ENCODE data around the gene KIF14. TPM values are rescaled to one million over a fixed set of nuclear protein-coding genes. Genes with fewer than 3 reads are reported as not detected.

Gene KIF14
- total RNA-seq, 2 experiments from 2014 or later, result 13.7 to 13.9 TPM

DNA sequence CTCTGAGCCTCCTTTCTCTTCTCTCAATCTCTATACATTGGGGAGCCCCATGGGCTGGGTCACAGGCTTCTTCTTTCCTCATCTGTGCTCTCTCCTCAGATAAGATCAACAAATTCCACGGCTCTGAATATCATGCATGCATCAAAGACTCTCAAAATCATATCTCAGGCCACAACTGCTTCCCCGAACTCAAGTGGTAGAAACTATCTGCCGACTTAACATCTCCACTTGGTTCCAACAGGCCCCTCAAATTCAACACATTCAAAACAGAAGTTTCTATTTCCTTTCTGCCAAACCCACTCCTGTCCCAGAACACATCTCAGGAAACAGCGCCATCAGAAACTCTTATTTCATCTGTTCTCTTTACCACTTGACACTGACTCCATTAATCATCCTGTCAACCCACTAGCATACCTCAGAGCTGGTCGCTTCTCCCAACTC is 32.5 kb upstream of the KIF14 start:
- CTCF ChIA-PET, result no interaction called here
- Mint-ChIP-seq H3K4me1 (ENCODE audit: low read depth) (peaks cover 25% of the 10 kb centered on the region), H3K9me3 (no peaks in the 10 kb centered on the region), H3K4me3 (no peak overlapping the region), H3K27me3 (no peaks in the 10 kb centered on the region), H3K27ac (peak overlapping the region; percentile 84), H3K36me3 (ENCODE audit: low read depth) (peaks cover 39% of the 10 kb centered on the region)
- TF ChIP-seq, protein P1, sequence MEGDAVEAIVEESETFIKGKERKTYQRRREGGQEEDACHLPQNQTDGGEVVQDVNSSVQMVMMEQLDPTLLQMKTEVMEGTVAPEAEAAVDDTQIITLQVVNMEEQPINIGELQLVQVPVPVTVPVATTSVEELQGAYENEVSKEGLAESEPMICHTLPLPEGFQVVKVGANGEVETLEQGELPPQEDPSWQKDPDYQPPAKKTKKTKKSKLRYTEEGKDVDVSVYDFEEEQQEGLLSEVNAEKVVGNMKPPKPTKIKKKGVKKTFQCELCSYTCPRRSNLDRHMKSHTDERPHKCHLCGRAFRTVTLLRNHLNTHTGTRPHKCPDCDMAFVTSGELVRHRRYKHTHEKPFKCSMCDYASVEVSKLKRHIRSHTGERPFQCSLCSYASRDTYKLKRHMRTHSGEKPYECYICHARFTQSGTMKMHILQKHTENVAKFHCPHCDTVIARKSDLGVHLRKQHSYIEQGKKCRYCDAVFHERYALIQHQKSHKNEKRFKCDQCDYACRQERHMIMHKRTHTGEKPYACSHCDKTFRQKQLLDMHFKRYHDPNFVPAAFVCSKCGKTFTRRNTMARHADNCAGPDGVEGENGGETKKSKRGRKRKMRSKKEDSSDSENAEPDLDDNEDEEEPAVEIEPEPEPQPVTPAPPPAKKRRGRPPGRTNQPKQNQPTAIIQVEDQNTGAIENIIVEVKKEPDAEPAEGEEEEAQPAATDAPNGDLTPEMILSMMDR (IDR thresholded peaks at IDR 0.05), result no peak
- ATAC-seq, result peak; percentile 74
- no peak for DNase-seq
- POLR2A ChIA-PET, result interaction anchor here (0.7 to 1.7 kb wide), 2 partner anchors 17 to 319 kb away, joined by 3 to 5 read pairs; partner anchors contain the start of gene DDX59
- intact Hi-C loops (cut with micrococcal nuclease), result no loop called here

DNA sequence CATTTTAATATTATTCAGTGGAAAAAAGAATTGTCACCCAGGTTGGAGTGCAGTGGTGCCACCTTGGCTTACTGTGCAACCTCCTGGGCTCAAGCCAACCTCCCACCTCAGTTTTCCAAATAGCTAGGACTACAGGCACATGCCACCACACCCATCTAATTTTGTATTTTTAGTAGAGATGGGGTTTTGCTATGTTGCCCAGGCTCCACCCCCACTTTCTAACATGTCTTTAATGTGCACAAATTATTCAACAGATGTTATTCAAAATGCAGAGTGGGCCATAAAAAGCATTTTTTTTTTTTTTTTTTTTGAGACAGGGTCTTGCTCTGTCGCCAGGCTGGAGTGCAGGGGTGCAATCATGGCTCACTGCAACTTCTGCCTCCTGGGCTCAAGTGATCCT is 31.8 kb upstream of the KIF14 start:
- no peaks in the 10 kb centered on the region for H3K9me3 Mint-ChIP-seq
- no peak overlapping the region for H3K27ac Mint-ChIP-seq
- peaks cover 36% of the 10 kb centered on the region for H3K36me3 Mint-ChIP-seq (ENCODE audit: low read depth)
- DNase-seq (no peak), ATAC-seq (no peak)
- ChIA-PET CTCF (interaction anchor here (1.0 kb wide), 1 partner anchor 148 kb away, joined by 3 read pairs; no protein-coding TSS in a partner anchor), POLR2A (interaction anchor here (0.7 to 1.7 kb wide), 2 partner anchors 18 to 80 kb away, joined by 3 to 5 read pairs; partner anchors contain the start of gene DDX59)
- peaks cover 25% of the 10 kb centered on the region for H3K4me1 Mint-ChIP-seq (ENCODE audit: low read depth)
- H3K27me3 Mint-ChIP-seq, result no peaks in the 10 kb centered on the region
- intact Hi-C loops (cut with micrococcal nuclease), result no loop called here
- TF ChIP-seq, protein P1 (IDR thresholded peaks at IDR 0.05), result no peak
- H3K4me3 Mint-ChIP-seq, result no peak overlapping the region

DNA sequence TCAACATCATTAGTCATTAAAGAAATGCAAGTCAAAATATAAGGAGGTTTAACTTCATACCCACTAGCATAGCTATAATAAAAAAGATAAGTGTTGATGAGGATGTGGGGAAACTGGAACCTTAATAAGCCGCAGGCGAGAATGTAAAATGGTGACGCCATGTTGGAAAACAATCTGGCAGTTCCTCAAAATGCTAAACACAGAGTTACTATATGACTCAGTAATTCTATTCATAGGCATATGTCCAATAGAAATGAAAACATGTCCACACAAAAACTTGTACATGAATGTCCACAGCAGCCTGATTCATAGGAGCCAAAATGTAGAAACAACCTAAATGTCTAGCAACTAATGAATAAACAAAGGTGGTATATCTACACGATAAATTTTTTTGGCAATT is 26.0 kb upstream of the KIF14 start:
- TF ChIP-seq, protein P1 (IDR thresholded peaks at IDR 0.05), result no peak
- H3K27me3 Mint-ChIP-seq, result no peaks in the 10 kb centered on the region
- CTCF ChIA-PET, result no interaction called here
- ATAC-seq, result no peak
- no peak for DNase-seq
- peaks cover 20% of the 10 kb centered on the region for H3K36me3 Mint-ChIP-seq (ENCODE audit: low read depth)
- no peak overlapping the region for H3K27ac Mint-ChIP-seq
- POLR2A ChIA-PET, result no interaction called here
- H3K4me1 Mint-ChIP-seq (ENCODE audit: low read depth), result no peaks in the 10 kb centered on the region
- H3K4me3 Mint-ChIP-seq, result no peak overlapping the region
- intact Hi-C loops (cut with micrococcal nuclease), result no loop called here
- no peaks in the 10 kb centered on the region for H3K9me3 Mint-ChIP-seq

DNA sequence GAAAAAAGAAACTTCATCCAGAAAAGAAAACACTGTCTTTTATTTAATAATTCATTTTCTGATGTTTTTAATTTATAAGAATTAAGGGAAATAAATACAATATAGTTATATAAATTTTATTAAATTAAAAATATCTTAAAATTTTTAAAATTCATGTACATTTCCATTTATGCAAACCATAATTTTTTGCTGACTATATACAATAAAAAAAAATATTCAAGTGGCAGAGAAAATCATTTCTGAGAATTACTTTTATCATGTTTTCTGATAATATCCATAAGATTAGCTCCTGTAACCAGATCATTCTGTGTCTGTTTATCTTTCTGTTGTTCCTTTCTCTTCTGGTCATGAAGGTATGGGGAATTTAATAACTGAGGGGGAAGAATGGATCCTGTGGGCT is 23.5 kb upstream of the KIF14 start:
- Mint-ChIP-seq H3K9me3 (no peaks in the 10 kb centered on the region), H3K4me1 (ENCODE audit: low read depth) (peaks cover 4% of the 10 kb centered on the region), H3K36me3 (ENCODE audit: low read depth) (peaks cover 18% of the 10 kb centered on the region), H3K27me3 (no peaks in the 10 kb centered on the region), H3K27ac (no peak overlapping the region), H3K4me3 (no peak overlapping the region)
- ChIA-PET POLR2A (interaction anchor here (0.6 to 0.7 kb wide), 2 partner anchors 33 to 146 kb away, joined by 3 read pairs; no protein-coding TSS in a partner anchor), CTCF (interaction anchor here (1.2 to 1.3 kb wide), 2 partner anchors 14 to 22 kb away, joined by 3 read pairs; no protein-coding TSS in a partner anchor)
- intact Hi-C loops (cut with micrococcal nuclease), result no loop called here
- no peak for ATAC-seq
- TF ChIP-seq, protein P1 (IDR thresholded peaks at IDR 0.05), result no peak
- no peak for DNase-seq

GRCh38 chr1:200642481-200642880 is 21.9 kb upstream of the KIF14 start:
- ChIA-PET CTCF (no interaction called here), POLR2A (no interaction called here)
- Mint-ChIP-seq H3K36me3 (ENCODE audit: low read depth) (peaks cover 12% of the 10 kb centered on the region), H3K27me3 (no peaks in the 10 kb centered on the region), H3K9me3 (no peaks in the 10 kb centered on the region), H3K4me1 (ENCODE audit: low read depth) (peaks cover 4% of the 10 kb centered on the region), H3K4me3 (no peak overlapping the region), H3K27ac (no peak overlapping the region)
- TF ChIP-seq, protein P1 (IDR thresholded peaks at IDR 0.05), result no peak
- intact Hi-C loops (cut with micrococcal nuclease), result no loop called here
- no peak for ATAC-seq
- DNase-seq, result no peak
